ENCODE results near the gene DHX8. TPM values are rescaled to one million over a fixed set of nuclear protein-coding genes. Genes with fewer than 3 reads are reported as not detected.
"Not testable (repeated sequence)": the region's sequence is repeated elsewhere in the genome, so short reads cannot be mapped to it uniquely, and the experiment has no call there.

DHX8 gene
- total and polyA plus RNA-seq, 4 donors: 35.5 to 47.2 (median 37.7) TPM

DNA sequence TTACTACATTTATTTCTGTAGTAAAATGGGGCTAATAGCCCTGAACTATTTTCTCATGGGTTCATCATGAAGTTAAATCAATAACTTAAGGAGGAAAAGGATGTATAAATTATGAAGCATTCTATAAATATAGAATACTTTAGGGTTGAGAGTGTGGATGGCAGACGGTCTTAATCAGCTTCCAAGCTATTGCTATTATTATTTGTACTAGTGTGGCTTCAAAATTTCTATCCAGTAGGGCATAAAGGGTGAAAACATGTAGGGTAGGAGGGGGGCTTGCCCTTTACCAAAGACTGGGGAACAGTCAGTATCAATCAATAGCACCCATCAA is 26.4 kb upstream of the DHX8 start:
- Histone ChIP-seq H3K4me1 (ENCODE audit: control insufficient read depth, insufficient read depth, low read length) (peaks cover 4% of the 10 kb centered on the region), H3K27ac (ENCODE audit: low read depth, low read length) (peak overlapping the region; percentile 69), H3K4me3 (ENCODE audit: low read depth, low read length) (no peak overlapping the region), H3K27me3 (ENCODE audit: control insufficient read depth, insufficient read depth, low read length) (no peaks in the 10 kb centered on the region), H3K36me3 (ENCODE audit: control insufficient read depth, insufficient read depth, low read length) (no peaks in the 10 kb centered on the region), H3K9me3 (ENCODE audit: control insufficient read depth, insufficient read depth, low read length) (no peaks in the 10 kb centered on the region)
- no peak for DNase-seq (ENCODE audit: low read depth in 4 of 6, low spot score in 6 of 6)
- WGBS (ENCODE audit: insufficient coverage): no CpG with 5 or more reads among the region's 1 CpG

DNA sequence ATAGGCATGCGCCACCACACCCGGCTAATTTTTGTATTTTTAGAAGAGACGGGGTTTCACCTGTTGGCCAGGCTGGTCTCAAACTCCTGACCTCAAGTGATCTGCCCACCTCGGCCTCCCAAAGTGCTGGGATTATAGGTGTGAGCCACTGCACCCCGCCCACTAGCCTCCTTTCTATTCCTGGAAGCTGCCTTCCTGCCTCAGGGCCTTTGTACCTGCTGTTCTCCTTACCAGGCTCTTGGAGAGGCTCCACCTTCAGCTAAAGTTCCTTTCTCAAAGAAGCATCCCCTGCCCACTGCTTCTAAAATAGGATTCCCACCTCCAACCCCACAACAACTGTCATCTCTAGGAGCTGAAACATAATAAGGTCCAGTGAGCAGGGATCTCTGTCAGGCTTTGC is 23.9 kb upstream of the DHX8 start:
- WGBS (ENCODE audit: insufficient coverage): 86% methylated on average over 2 of the region's 5 CpGs
- H3K9me3 ChIP-seq (ENCODE audit: control insufficient read depth, insufficient read depth, low read length); H3K4me3 ChIP-seq (ENCODE audit: low read depth, low read length); H3K36me3 ChIP-seq (ENCODE audit: control insufficient read depth, insufficient read depth, low read length); DNase-seq (ENCODE audit: low read depth in 4 of 6, low spot score in 6 of 6); H3K27ac ChIP-seq (ENCODE audit: low read depth, low read length); H3K4me1 ChIP-seq (ENCODE audit: control insufficient read depth, insufficient read depth, low read length); H3K27me3 ChIP-seq (ENCODE audit: control insufficient read depth, insufficient read depth, low read length): not testable (repeated sequence)

DNA sequence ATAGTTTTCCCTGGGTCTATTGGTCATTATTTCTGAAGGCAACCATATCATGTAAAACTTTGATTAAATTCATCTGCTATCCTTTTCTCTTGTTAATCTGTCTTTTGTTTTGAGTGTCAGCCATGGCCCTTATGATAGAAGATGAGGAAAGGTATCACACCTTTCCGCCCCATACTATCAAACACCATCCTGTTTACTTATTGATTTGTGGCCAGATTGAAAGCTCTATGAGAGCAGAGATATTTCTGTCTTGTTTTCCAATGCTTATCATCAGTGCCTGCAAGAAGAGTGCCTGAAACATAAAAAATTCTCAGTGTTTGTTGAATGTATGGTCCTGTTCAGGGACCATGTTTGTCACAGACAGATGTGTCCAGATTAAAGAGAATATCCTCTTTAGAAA is 22.6 kb upstream of the DHX8 start:
- Histone ChIP-seq H3K36me3 (ENCODE audit: control insufficient read depth, insufficient read depth, low read length) (no peaks in the 10 kb centered on the region), H3K27ac (ENCODE audit: low read depth, low read length) (no peak overlapping the region), H3K27me3 (ENCODE audit: control insufficient read depth, insufficient read depth, low read length) (no peaks in the 10 kb centered on the region), H3K4me1 (ENCODE audit: control insufficient read depth, insufficient read depth, low read length) (peaks cover 4% of the 10 kb centered on the region), H3K9me3 (ENCODE audit: control insufficient read depth, insufficient read depth, low read length) (no peaks in the 10 kb centered on the region), H3K4me3 (ENCODE audit: low read depth, low read length) (no peak overlapping the region)
- DNase-seq (ENCODE audit: low read depth in 4 of 6, low spot score in 6 of 6): no peak
- no CpG with 5 or more reads among the region's 1 CpG for WGBS (ENCODE audit: insufficient coverage)

DNA sequence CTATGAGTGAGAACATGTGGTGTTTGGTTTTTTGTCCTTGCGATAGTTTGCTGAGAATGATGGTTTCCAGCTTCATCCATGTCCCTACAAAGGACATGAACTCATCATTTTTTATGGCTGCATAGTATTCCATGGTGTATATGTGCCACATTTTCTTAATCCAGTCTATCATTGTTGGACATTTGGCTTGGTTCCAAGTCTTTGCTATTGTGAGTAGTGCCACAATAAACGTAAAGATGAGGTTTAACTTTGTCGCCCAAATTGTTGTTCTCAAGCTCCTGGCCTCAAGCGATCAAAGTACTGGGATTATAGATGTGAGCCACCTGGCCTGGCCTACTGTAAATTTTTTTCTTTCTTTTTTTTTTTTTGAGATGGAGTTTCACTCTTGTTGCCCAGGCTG is 21.2 kb upstream of the DHX8 start:
- H3K4me1 ChIP-seq (ENCODE audit: control insufficient read depth, insufficient read depth, low read length); DNase-seq (ENCODE audit: low read depth in 4 of 6, low spot score in 6 of 6); H3K4me3 ChIP-seq (ENCODE audit: low read depth, low read length); H3K36me3 ChIP-seq (ENCODE audit: control insufficient read depth, insufficient read depth, low read length); H3K9me3 ChIP-seq (ENCODE audit: control insufficient read depth, insufficient read depth, low read length); H3K27me3 ChIP-seq (ENCODE audit: control insufficient read depth, insufficient read depth, low read length); H3K27ac ChIP-seq (ENCODE audit: low read depth, low read length): not testable (repeated sequence)
- WGBS (ENCODE audit: insufficient coverage): 90% methylated on average over 2 of the region's 4 CpGs

DNA sequence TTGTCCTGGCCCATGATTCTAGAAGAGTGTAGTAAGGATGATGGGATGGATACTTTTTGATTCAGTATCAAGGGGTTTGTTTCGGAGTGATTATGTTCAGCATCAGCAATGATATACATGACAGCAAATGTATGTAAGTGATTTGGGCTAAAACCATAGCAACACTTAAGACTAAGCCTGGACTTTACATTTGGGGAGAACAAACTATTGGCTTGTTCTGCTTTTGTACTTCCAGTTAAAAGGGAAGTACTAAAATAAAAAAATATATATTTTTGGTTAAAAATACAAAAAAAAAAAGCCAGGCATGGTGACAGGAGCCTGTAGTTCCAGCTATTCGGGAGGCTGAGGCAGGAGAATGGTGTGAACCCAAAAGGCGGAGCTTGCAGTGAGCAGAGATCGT is 20.5 kb upstream of the DHX8 start:
- 100% methylated on average over 2 of the region's 4 CpGs for WGBS (ENCODE audit: insufficient coverage)
- DNase-seq (ENCODE audit: low read depth in 4 of 6, low spot score in 6 of 6): no peak
- Histone ChIP-seq H3K36me3 (ENCODE audit: control insufficient read depth, insufficient read depth, low read length) (no peaks in the 10 kb centered on the region), H3K27ac (ENCODE audit: low read depth, low read length) (no peak overlapping the region), H3K4me1 (ENCODE audit: control insufficient read depth, insufficient read depth, low read length) (peaks cover 5% of the 10 kb centered on the region), H3K27me3 (ENCODE audit: control insufficient read depth, insufficient read depth, low read length) (no peaks in the 10 kb centered on the region), H3K4me3 (ENCODE audit: low read depth, low read length) (no peak overlapping the region), H3K9me3 (ENCODE audit: control insufficient read depth, insufficient read depth, low read length) (no peaks in the 10 kb centered on the region)

DNA sequence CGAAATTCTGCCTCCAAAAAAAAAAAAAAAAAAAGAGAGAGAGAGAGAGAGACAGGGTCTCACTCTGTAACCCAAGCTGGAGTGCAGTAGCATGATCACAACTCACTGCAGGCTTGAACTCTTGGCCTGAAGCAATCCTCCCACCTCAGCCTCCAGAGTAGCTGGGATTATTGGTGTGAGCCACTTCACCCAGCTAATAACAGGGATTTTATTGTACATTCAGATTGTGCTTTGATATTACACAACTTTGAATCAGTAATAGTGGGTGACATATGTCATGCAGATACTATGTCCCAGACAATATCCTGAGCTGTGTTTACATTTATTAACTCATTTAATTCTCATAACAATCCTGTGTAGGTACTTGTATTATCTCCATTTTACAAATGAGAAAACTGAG is 19.7 kb upstream of the DHX8 start:
- no peaks in the 10 kb centered on the region for H3K36me3 ChIP-seq (ENCODE audit: control insufficient read depth, insufficient read depth, low read length)
- peaks cover 5% of the 10 kb centered on the region for H3K4me1 ChIP-seq (ENCODE audit: control insufficient read depth, insufficient read depth, low read length)
- no peak for DNase-seq (ENCODE audit: low read depth in 4 of 6, low spot score in 6 of 6)
- no peak overlapping the region for H3K4me3 ChIP-seq (ENCODE audit: low read depth, low read length)
- no peaks in the 10 kb centered on the region for H3K27me3 ChIP-seq (ENCODE audit: control insufficient read depth, insufficient read depth, low read length)
- H3K27ac ChIP-seq (ENCODE audit: low read depth, low read length): no peak overlapping the region
- no peaks in the 10 kb centered on the region for H3K9me3 ChIP-seq (ENCODE audit: control insufficient read depth, insufficient read depth, low read length)
- WGBS (ENCODE audit: insufficient coverage): no CpG with 5 or more reads among the region's 1 CpG

DNA sequence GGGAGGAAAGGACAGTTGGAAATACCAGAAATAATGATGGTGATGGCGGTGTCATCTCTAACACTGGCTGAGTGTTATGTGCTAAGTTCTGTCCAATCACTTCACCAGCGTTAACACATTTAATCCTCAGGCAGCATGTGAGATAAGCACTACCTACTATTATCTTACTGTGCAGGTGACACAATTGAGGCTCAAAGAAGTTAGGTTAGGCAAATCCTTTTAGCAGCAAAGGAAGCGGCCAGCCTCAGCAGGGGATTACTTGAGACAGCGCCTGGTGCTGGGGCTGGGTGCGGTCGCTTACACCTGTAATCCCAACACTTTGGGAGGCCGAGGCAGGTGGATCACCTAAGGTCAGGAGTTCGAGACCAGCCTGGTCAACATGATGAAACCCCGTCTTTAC is 18.7 kb upstream of the DHX8 start:
- Histone ChIP-seq H3K27me3 (ENCODE audit: control insufficient read depth, insufficient read depth, low read length) (no peaks in the 10 kb centered on the region), H3K27ac (ENCODE audit: low read depth, low read length) (no peak overlapping the region), H3K36me3 (ENCODE audit: control insufficient read depth, insufficient read depth, low read length) (no peaks in the 10 kb centered on the region), H3K9me3 (ENCODE audit: control insufficient read depth, insufficient read depth, low read length) (no peaks in the 10 kb centered on the region), H3K4me3 (ENCODE audit: low read depth, low read length) (no peak overlapping the region), H3K4me1 (ENCODE audit: control insufficient read depth, insufficient read depth, low read length) (peaks cover 5% of the 10 kb centered on the region)
- DNase-seq (ENCODE audit: low read depth in 4 of 6, low spot score in 6 of 6): no peak
- WGBS (ENCODE audit: insufficient coverage): 98% methylated on average over 6 of the region's 9 CpGs

DNA sequence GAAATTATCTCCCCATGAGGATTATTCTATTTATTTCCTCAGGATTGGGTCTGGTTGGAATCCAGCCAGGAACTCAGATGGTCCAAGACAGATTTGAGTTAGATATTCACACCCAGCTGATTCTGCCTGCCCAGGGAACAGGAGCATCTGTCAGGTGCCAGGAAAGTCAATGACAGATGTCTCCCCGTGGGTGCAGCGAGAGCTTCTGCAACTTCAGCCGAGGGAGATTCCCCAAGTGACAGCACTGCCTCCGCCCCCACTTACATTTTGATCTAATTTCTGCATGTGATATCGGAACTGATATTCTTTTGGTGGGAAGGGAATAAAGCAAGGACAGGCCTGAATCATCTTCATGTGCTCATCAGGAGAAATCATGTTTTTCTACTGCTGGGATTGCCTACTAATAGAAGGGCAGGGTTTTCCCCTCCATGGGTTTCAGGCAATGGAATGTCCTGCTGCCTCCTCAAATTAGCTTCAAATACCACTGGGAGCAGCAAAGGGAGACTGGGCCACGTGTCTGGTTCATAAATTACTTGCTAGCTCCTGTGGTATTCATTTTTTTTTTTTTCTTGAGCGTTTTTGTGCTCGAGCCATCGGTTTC is 15.7 kb upstream of the DHX8 start:
- no peak overlapping the region for H3K4me3 ChIP-seq (ENCODE audit: low read depth, low read length)
- H3K9me3 ChIP-seq (ENCODE audit: control insufficient read depth, insufficient read depth, low read length): no peaks in the 10 kb centered on the region
- DNase-seq (ENCODE audit: low read depth in 4 of 6, low spot score in 6 of 6): peak in 2 of 6 donors; percentile 77 to 82
- WGBS (ENCODE audit: insufficient coverage): 67% methylated on average over 5 of the region's 9 CpGs
- H3K4me1 ChIP-seq (ENCODE audit: control insufficient read depth, insufficient read depth, low read length): peaks cover 5% of the 10 kb centered on the region
- no peaks in the 10 kb centered on the region for H3K36me3 ChIP-seq (ENCODE audit: control insufficient read depth, insufficient read depth, low read length)
- H3K27ac ChIP-seq (ENCODE audit: low read depth, low read length): peak overlapping the region; percentile 66
- H3K27me3 ChIP-seq (ENCODE audit: control insufficient read depth, insufficient read depth, low read length): no peaks in the 10 kb centered on the region

DNA sequence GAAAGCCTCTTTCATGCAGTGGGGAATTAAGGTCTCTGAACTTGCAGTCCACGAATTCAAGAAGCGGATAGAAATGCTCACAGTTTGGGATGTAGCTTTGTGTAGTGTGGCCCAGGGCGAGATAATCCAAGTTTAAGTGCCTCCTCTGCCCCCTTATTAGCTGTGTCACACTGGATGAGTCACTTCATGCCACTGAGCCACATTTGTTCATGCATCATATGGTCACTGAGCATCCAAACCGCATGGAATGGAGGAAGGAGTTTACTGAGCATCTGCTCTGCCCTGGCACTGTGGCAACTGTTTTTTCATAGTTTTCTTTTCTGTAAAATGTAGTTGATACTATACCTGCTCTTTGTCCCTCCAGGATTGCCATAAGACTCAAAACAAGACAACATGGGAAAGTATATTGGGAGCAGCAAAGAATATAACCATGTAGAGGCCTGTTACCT is 15.1 kb upstream of the DHX8 start:
- WGBS (ENCODE audit: insufficient coverage): 49% methylated on average over 3 of the region's 4 CpGs
- peaks cover 5% of the 10 kb centered on the region for H3K4me1 ChIP-seq (ENCODE audit: control insufficient read depth, insufficient read depth, low read length)
- H3K9me3 ChIP-seq (ENCODE audit: control insufficient read depth, insufficient read depth, low read length): no peaks in the 10 kb centered on the region
- H3K36me3 ChIP-seq (ENCODE audit: control insufficient read depth, insufficient read depth, low read length): no peaks in the 10 kb centered on the region
- H3K4me3 ChIP-seq (ENCODE audit: low read depth, low read length): no peak overlapping the region
- H3K27ac ChIP-seq (ENCODE audit: low read depth, low read length): peak overlapping the region; percentile 66
- DNase-seq (ENCODE audit: low read depth in 4 of 6, low spot score in 6 of 6): no peak
- no peaks in the 10 kb centered on the region for H3K27me3 ChIP-seq (ENCODE audit: control insufficient read depth, insufficient read depth, low read length)

DNA sequence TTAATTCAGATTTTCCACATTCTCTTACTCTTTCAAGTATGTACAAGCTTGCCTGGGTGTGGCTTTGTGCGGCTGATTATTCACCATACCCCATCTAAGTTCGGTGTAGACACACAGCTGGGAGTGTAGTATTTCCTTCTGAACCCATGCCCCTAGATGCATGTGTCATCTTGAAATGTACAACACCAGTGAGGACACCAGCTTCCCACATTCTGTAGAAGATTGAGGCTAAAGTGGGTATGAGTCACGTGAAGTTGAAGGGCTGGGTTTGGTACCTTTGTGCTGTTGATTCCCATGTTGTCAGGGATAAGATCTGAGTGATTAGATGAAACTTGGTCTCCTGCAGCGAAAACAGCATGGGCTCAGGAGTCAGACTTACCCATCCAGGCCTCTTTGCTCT is 14.6 kb upstream of the DHX8 start:
- DNase-seq (ENCODE audit: low read depth in 4 of 6, low spot score in 6 of 6): no peak
- peak overlapping the region; percentile 66 for H3K27ac ChIP-seq (ENCODE audit: low read depth, low read length)
- WGBS (ENCODE audit: insufficient coverage): 89% methylated on average over 1 of the region's 4 CpGs
- no peaks in the 10 kb centered on the region for H3K9me3 ChIP-seq (ENCODE audit: control insufficient read depth, insufficient read depth, low read length)
- H3K4me3 ChIP-seq (ENCODE audit: low read depth, low read length): no peak overlapping the region
- H3K4me1 ChIP-seq (ENCODE audit: control insufficient read depth, insufficient read depth, low read length): peaks cover 5% of the 10 kb centered on the region
- H3K27me3 ChIP-seq (ENCODE audit: control insufficient read depth, insufficient read depth, low read length): no peaks in the 10 kb centered on the region
- no peaks in the 10 kb centered on the region for H3K36me3 ChIP-seq (ENCODE audit: control insufficient read depth, insufficient read depth, low read length)

Data from spinal cord (tissue), 10 donors.